IMR-90 (cell line): Measurements from ENCODE around the gene CAMK2N1. TPM values are rescaled to one million over a fixed set of nuclear protein-coding genes. Genes with fewer than 3 reads are reported as not detected.

Experiments
- ATAC-seq: fragments of 200-7000 bp; cut with Tn5 transposase; 2 replicates; pipeline ENCODE4 v1.9.1; 2020; ENCODE audit warnings: low read depth, mild to moderate bottlenecking, moderate library complexity
- BruUV-seq: library from RNA; stranded (reverse); fragments of 400-500 nt; replicated peaks from 2 replicates; lab custom pipeline; 2021; lab: Mats Ljungman, UMichigan
- CTCF ChIA-PET: fragments of 300-600 bp; formaldehyde crosslinking; extraction: SDS; loops from one replicate; lab custom pipeline; 2021; ENCODE audit warnings: antibody characterized with exemption; lab: Yijun Ruan, JAX
- POLR2A ChIA-PET: fragments of 300-600 bp; sonication (Branson Sonifier 250); formaldehyde crosslinking; loops from one replicate; lab custom pipeline; 2022; ENCODE audit warnings: antibody characterized with exemption; ENCODE audit not compliant: unreplicated experiment; lab: Charles Lee
- DNase-seq: peaks from one replicate; pipeline ENCODE4 v3.0.0; 2013
- H2AFZ ChIP-seq: replicated peaks from 2 replicates; pipeline ENCODE3; 2013; ENCODE audit warnings: low read length, mild to moderate bottlenecking; ENCODE audit not compliant: poor library complexity
- H2AK5ac ChIP-seq: 2 replicates; pipeline ENCODE4 v1.6.1; 2013; ENCODE audit warnings: low read depth, low read length, inconsistent platforms
- H2AK9ac ChIP-seq: replicated peaks from 2 replicates; pipeline ENCODE3; 2013; ENCODE audit warnings: mild to moderate bottlenecking, low read depth, low read length, moderate library complexity; ENCODE audit not compliant: poor library complexity
- H2BK120ac ChIP-seq: 2 replicates; pipeline ENCODE4 v1.6.1; 2013; ENCODE audit warnings: low read depth, low read length, inconsistent platforms
- H2BK15ac ChIP-seq: 3 replicates; pipeline ENCODE4 v1.6.1; 2013; ENCODE audit warnings: low read depth, low read length, inconsistent platforms
- H2BK20ac ChIP-seq: 2 replicates; pipeline ENCODE4 v1.6.1; 2013; ENCODE audit warnings: low read depth, mild to moderate bottlenecking, inconsistent platforms, low read length, moderate library complexity
- H2BK5ac ChIP-seq: 2 replicates; pipeline ENCODE4 v1.6.1; 2013; ENCODE audit warnings: mild to moderate bottlenecking, low read depth, low read length, inconsistent platforms; ENCODE audit not compliant: poor library complexity, severe bottlenecking
- H3K14ac ChIP-seq: replicated peaks from 2 replicates; pipeline ENCODE4 v1.6.1; 2013; ENCODE audit warnings: low read depth, low read length, inconsistent platforms
- H3K18ac ChIP-seq: 2 replicates; pipeline ENCODE4 v1.6.1; 2013; ENCODE audit warnings: low read depth, low read length, control low read depth
- H3K23ac ChIP-seq: 2 replicates; pipeline ENCODE4 v1.6.1; 2013; ENCODE audit warnings: low read depth, low read length, inconsistent platforms
- H3K27ac ChIP-seq: 2 replicates; pipeline ENCODE4 v1.5.1; 2013; ENCODE audit warnings: mild to moderate bottlenecking, control low read depth, low read length; ENCODE audit not compliant: insufficient read depth
- H3K27me3 ChIP-seq: 2 replicates; pipeline ENCODE4 v1.6.1; 2013; ENCODE audit warnings: low read length; ENCODE audit not compliant: control insufficient read depth, insufficient read depth
- H3K36me3 ChIP-seq: 2 replicates; pipeline ENCODE4 v1.6.1; 2013; ENCODE audit warnings: low read length, mixed read lengths; ENCODE audit not compliant: control insufficient read depth, insufficient read depth
- H3K4ac ChIP-seq: 2 replicates; pipeline ENCODE4 v1.6.1; 2013; ENCODE audit warnings: low read depth, low read length, inconsistent platforms
- H3K4me1 ChIP-seq: 2 replicates; pipeline ENCODE4 v1.6.1; 2013; ENCODE audit warnings: low read length, mixed read lengths; ENCODE audit not compliant: control insufficient read depth, insufficient read depth
- H3K4me2 ChIP-seq: 2 replicates; pipeline ENCODE4 v1.6.1; 2013; ENCODE audit warnings: low read depth, mild to moderate bottlenecking, control low read depth, low read length, moderate library complexity
- H3K4me3 ChIP-seq: 2 replicates; pipeline ENCODE4 v1.5.1; 2013; ENCODE audit warnings: low read depth, mild to moderate bottlenecking, control low read depth, low read length, moderate library complexity; ENCODE audit not compliant: insufficient read depth
- H3K56ac ChIP-seq: 2 replicates; pipeline ENCODE4 v1.6.1; 2013; ENCODE audit warnings: low read length, inconsistent platforms; ENCODE audit not compliant: insufficient read depth; ENCODE audit errors: extremely low read depth
- H3K79me1 ChIP-seq, 2 experiments: 2 replicates each; pipeline ENCODE4 v1.6.1; 2013; ENCODE audit warnings: low read length in 2 of 2, inconsistent platforms in 1 of 2, low read depth in 1 of 2
- H3K9ac ChIP-seq: 2 replicates; pipeline ENCODE4 v1.6.1; 2013; ENCODE audit warnings: low read depth, low read length, control low read depth
- H3K9me1 ChIP-seq: 2 replicates; pipeline ENCODE4 v1.6.1; 2013; ENCODE audit warnings: low read length, inconsistent platforms; ENCODE audit not compliant: insufficient read depth
- H3K9me3 ChIP-seq: 2 replicates; pipeline ENCODE4 v1.6.1; 2013; ENCODE audit warnings: low read length; ENCODE audit not compliant: control insufficient read depth, insufficient read depth
- H4K20me1 ChIP-seq: 2 replicates; pipeline ENCODE4 v1.6.1; 2013; ENCODE audit warnings: low read length, inconsistent platforms; ENCODE audit not compliant: insufficient read depth
- H4K5ac ChIP-seq: 2 replicates; pipeline ENCODE4 v1.6.1; 2013; ENCODE audit warnings: mild to moderate bottlenecking, low read depth, low read length, control low read depth
- H4K8ac ChIP-seq, 2 experiments: 2 replicates each; pipeline ENCODE4 v1.6.1; 2013; ENCODE audit warnings: low read depth in 2 of 2, low read length in 2 of 2, control low read depth in 1 of 2, inconsistent platforms in 1 of 2
- H4K91ac ChIP-seq: 2 replicates; pipeline ENCODE4 v1.6.1; 2013; ENCODE audit warnings: low read depth, low read length, inconsistent platforms; ENCODE audit not compliant: insufficient read depth
- CEBPB ChIP-seq: IDR thresholded peaks from 2 replicates; pipeline ENCODE4 v1.6.1; 2012; ENCODE audit warnings: low read depth, low read length, improper control_type of control experiment
- FOS ChIP-seq: fragments of 150-350 bp; IDR thresholded peaks from 2 replicates; pipeline ENCODE4 v1.6.1; 2016; ENCODE audit warnings: low read depth, low read length
- WGBS, 2 experiments: methylation state at CpG; one replicate each; pipeline versions ENCODE4 v1.1.5 to v1.1.7; 2013; ENCODE audit warnings: missing lambda C conversion rate in 2 of 2; ENCODE audit not compliant: insufficient read length in 1 of 2; ENCODE audit errors: extremely low coverage in 2 of 2; 5-methylcytosine and 5-hydroxymethylcytosine counted together
- dilution Hi-C: fragments of 300-500 bp; cut with HindIII; formaldehyde crosslinking; loops from one replicate; pipeline ENCODE4 v1.14.3; 2018; ENCODE audit warnings: low sequenced_read_pairs; ENCODE audit not compliant: unreplicated experiment
- in situ Hi-C: fragments of 300-500 bp; cut with MboI; formaldehyde crosslinking; loops from 3 replicates; pipeline ENCODE4 v1.14.3; 2019; ENCODE audit warnings: low sequenced_read_pairs, inconsistent platforms, mixed read lengths
- intact Hi-C: fragments of 100-400 bp; cut with micrococcal nuclease; formaldehyde crosslinking; loops from 2 replicates; pipeline ENCODE4 v1.10.0; 2022
- polyA plus RNA-seq, 3 experiments: library from polyadenylated mRNA; depleted of rRNA; stranded (reverse); fragments of >200 nt; gene quantifications; 2 replicates each; pipeline ENCODE4 v1.2.3, GENCODE V29; 2012; ENCODE audit warnings: low replicate concordance in 1 of 3
- total RNA-seq: library from RNA; depleted of rRNA; stranded (reverse); fragments of >200 nt; gene quantifications from 2 replicates; pipeline ENCODE4 v1.2.3, GENCODE V29; 2012
- TF ChIP-seq, protein P1 (sequence below): fragments of 150-350 bp; IDR thresholded peaks from 2 replicates; pipeline ENCODE4 v1.6.1; 2016; ENCODE audit warnings: low read depth, mild to moderate bottlenecking, low read length, moderate library complexity, borderline replicate concordance

CAMK2N1 gene
- total and polyA plus RNA-seq, 2 of the 4 experiments (the other 2 are of a cell fraction): 10.2 to 44.4 TPM

DNA sequence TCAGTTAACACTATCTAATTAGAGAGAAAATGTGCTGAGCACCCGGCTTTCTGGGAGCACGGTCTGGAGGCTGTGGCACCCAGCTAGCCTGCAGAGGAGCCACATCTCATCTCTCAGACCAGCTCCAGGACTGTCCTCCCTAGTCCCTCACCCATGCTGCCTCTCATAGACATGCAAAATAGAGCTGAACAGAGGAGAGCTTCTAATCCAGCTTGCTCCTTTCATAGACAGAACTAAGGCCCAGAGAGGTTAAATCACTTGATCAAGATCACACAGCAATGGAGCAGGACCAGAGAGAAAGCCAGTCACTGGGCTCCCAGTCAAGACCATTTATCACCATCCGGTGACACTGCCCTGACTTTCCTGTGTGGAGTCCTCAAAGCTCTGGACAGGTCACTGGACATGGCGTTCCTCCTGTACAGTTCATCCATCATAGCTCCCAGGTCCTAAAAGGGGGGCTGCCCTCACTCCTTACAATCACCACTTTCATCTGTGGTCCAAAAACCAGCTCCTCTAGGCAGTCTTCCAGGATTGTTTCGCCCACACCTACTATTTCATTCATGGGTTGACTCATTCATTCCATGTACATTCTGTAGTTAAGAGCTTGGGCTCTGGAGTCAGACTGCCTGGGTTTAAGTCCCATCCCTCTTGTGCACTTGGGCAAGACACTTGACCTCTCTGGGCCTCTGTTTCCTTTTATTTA, 8.8 kb upstream of the CAMK2N1 start:
- Histone ChIP-seq H3K9ac (no peak overlapping the region), H3K56ac (peak overlapping the region; percentile 67), H2AK5ac (peak overlapping the region; percentile 78; the same call in 1 of the 2 replicates), H3K18ac (peak overlapping the region; percentile 17; the same call in 1 of the 2 replicates), H3K27ac (peak overlapping the region; percentile 38), H3K9me1 (peaks cover 17% of the 10 kb centered on the region), H3K23ac (peak overlapping the region; percentile 25; the same call in 1 of the 2 replicates), H3K4me2 (peak overlapping the region; percentile 7; the same call in 1 of the 2 replicates), H3K9me3 (no peaks in the 10 kb centered on the region), H4K5ac (peak overlapping the region; percentile 9; the same call in 1 of the 2 replicates), H2BK20ac (peak overlapping the region; percentile 92), H2BK120ac (peak overlapping the region; percentile 85), H3K36me3 (peaks cover 11% of the 10 kb centered on the region), H2BK5ac (peak overlapping the region; percentile 81), H2BK15ac (peak overlapping the region; percentile 86; the same call in 2 of the 3 replicates), H4K91ac (peak overlapping the region; percentile 89), H2AK9ac (no peak overlapping the region), H3K14ac (peak overlapping the region; percentile 21), H3K4me1 (peaks cover 19% of the 10 kb centered on the region), H3K27me3 (no peaks in the 10 kb centered on the region), H3K4me3 (no peak overlapping the region), H4K8ac (peak overlapping the region; percentile 24 to 88; a peak in 3 of 4 replicates), H4K20me1 (peaks cover 10% of the 10 kb centered on the region; the same call in 1 of the 2 replicates), H3K4ac (peak overlapping the region; percentile 92), H2AFZ (no peak overlapping the region), H3K79me1 (peaks cover 0 to 8% of the 10 kb centered on the region in 2 experiments; a peak in 1 of 4 replicates)
- dilution Hi-C loops (no loop called here), in situ Hi-C loops (loop anchor here (5.0 to 10.0 kb wide), 3 partner anchors 117 to 580 kb away; no protein-coding TSS in a partner anchor), intact Hi-C loops (no loop called here)
- WGBS, 2 experiments: 40% methylated on average over 4 of the region's 5 CpGs; no CpG with 5 or more reads in 1 of the 2 experiments
- BruUV-seq: no TSS peak
- ATAC-seq (peak; percentile 72), DNase-seq (peak; percentile 95)
- CTCF ChIA-PET: interaction anchor here (0.6 to 2.2 kb wide), 12 partner anchors 12 to 343 kb away, joined by 3 to 14 read pairs (median 4); no protein-coding TSS in a partner anchor
- POLR2A ChIA-PET: interaction anchor here (0.6 to 1.4 kb wide), 3 partner anchors 9 to 1053 kb away, joined by 3 to 5 read pairs (median 3); partner anchors contain the start of gene CAMK2N1
- TF ChIP-seq, protein P1, sequence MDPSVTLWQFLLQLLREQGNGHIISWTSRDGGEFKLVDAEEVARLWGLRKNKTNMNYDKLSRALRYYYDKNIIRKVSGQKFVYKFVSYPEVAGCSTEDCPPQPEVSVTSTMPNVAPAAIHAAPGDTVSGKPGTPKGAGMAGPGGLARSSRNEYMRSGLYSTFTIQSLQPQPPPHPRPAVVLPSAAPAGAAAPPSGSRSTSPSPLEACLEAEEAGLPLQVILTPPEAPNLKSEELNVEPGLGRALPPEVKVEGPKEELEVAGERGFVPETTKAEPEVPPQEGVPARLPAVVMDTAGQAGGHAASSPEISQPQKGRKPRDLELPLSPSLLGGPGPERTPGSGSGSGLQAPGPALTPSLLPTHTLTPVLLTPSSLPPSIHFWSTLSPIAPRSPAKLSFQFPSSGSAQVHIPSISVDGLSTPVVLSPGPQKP: no peak
- TF ChIP-seq CEBPB: peak; percentile 51; the same call in 1 of the 2 replicates
- peak; percentile 67 for TF ChIP-seq FOS
